Mesodermal cell (in vitro differentiated cells): Measurements from ENCODE around the gene POLA1.

ENCODE experiments used
- H3K27ac ChIP-seq: 2 replicates; pipeline ENCODE4 v1.7.0; 2013; ENCODE audit warnings: mild to moderate bottlenecking, low read depth, low read length, moderate library complexity; ENCODE audit not compliant: severe bottlenecking
- H3K36me3 ChIP-seq: 2 replicates; pipeline ENCODE4 v1.7.1; 2013; ENCODE audit warnings: mild to moderate bottlenecking, low read length, moderate library complexity; ENCODE audit not compliant: control insufficient read depth, insufficient read depth
- H3K4me1 ChIP-seq: one replicate; pipeline ENCODE4 v1.7.1; 2013; ENCODE audit warnings: mild to moderate bottlenecking, low read length; ENCODE audit not compliant: insufficient read depth, control insufficient read depth, poor library complexity, severe bottlenecking
- H3K4me3 ChIP-seq: 2 replicates; pipeline ENCODE4 v1.7.0; 2013; ENCODE audit warnings: low read length, control low read depth, mild to moderate bottlenecking; ENCODE audit not compliant: insufficient read depth, poor library complexity, severe bottlenecking; ENCODE audit errors: extremely low read depth
- H3K9me3 ChIP-seq: 2 replicates; pipeline ENCODE4 v1.7.1; 2013; ENCODE audit warnings: mild to moderate bottlenecking, low read length, moderate library complexity; ENCODE audit not compliant: control insufficient read depth
- WGBS, 2 experiments: methylation state at CpG; one replicate each; pipeline ENCODE4 v1.1.5; 2013; ENCODE audit warnings: missing lambda C conversion rate in 2 of 2; ENCODE audit not compliant: insufficient coverage in 2 of 2; 5-methylcytosine and 5-hydroxymethylcytosine counted together

POLA1 gene

GRCh38 chrX:24659646-24660045 is 34.1 kb upstream of the POLA1 start:
- H3K36me3 ChIP-seq: no peaks in the 10 kb centered on the region
- H3K27ac ChIP-seq: no peak overlapping the region
- H3K9me3 ChIP-seq: no peaks in the 10 kb centered on the region
- no peaks in the 10 kb centered on the region for H3K4me1 ChIP-seq
- no peak overlapping the region for H3K4me3 ChIP-seq
- no CpG with 5 or more reads among the region's 3 CpGs for WGBS, 2 experiments

- Histone ChIP-seq H3K4me1 (no peaks in the 10 kb centered on the region), H3K9me3 (no peaks in the 10 kb centered on the region), H3K4me3 (no peak overlapping the region), H3K27ac (no peak overlapping the region), H3K36me3 (no peaks in the 10 kb centered on the region)
These were observed 32.4 kb upstream of the POLA1 start for GRCh38 chrX:24661292-24661691.

- WGBS, 2 experiments: 100% methylated on average over 2 of the region's 4 CpGs; no CpG with 5 or more reads in 1 of the 2 experiments
- Histone ChIP-seq H3K36me3 (no peaks in the 10 kb centered on the region), H3K9me3 (no peaks in the 10 kb centered on the region), H3K27ac (no peak overlapping the region), H3K4me1 (no peaks in the 10 kb centered on the region), H3K4me3 (no peak overlapping the region)
These were observed 31.4 kb upstream of the POLA1 start for GRCh38 chrX:24662352-24662751.

- no peaks in the 10 kb centered on the region for H3K9me3 ChIP-seq
- peaks cover 3% of the 10 kb centered on the region for H3K4me1 ChIP-seq
- H3K27ac ChIP-seq: no peak overlapping the region
- no peak overlapping the region for H3K4me3 ChIP-seq
- no peaks in the 10 kb centered on the region for H3K36me3 ChIP-seq
- 60% methylated on average over 1 of the region's 3 CpGs; no CpG with 5 or more reads in 1 of the 2 experiments for WGBS, 2 experiments
These were observed 25.6 kb upstream of the POLA1 start for GRCh38 chrX:24668111-24668510.

GRCh38 chrX:24672701-24673190 is 21.0 kb upstream of the POLA1 start:
- H3K4me3 ChIP-seq: no peak overlapping the region
- H3K27ac ChIP-seq: peak overlapping the region; percentile 75
- no peaks in the 10 kb centered on the region for H3K9me3 ChIP-seq
- no peaks in the 10 kb centered on the region for H3K36me3 ChIP-seq
- H3K4me1 ChIP-seq: peaks cover 3% of the 10 kb centered on the region
- WGBS, 2 experiments: 21% methylated on average over 3 of the region's 11 CpGs; no CpG with 5 or more reads in 1 of the 2 experiments

GRCh38 chrX:24673424-24673823 is 20.3 kb upstream of the POLA1 start:
- no peak overlapping the region for H3K4me3 ChIP-seq
- no peaks in the 10 kb centered on the region for H3K4me1 ChIP-seq
- no peaks in the 10 kb centered on the region for H3K36me3 ChIP-seq
- peak overlapping the region; percentile 75 for H3K27ac ChIP-seq
- H3K9me3 ChIP-seq: no peaks in the 10 kb centered on the region
- no CpG with 5 or more reads among the region's 2 CpGs for WGBS, 2 experiments

- Histone ChIP-seq H3K36me3 (no peaks in the 10 kb centered on the region), H3K27ac (no peak overlapping the region), H3K4me3 (no peak overlapping the region), H3K9me3 (no peaks in the 10 kb centered on the region), H3K4me1 (no peaks in the 10 kb centered on the region)
- 30 to 40% methylated on average over 2 of the region's 5 CpGs for WGBS, 2 experiments
These were observed 17.2 kb upstream of the POLA1 start for GRCh38 chrX:24676403-24677024.

GRCh38 chrX:24682739-24683432 is 10.8 kb upstream of the POLA1 start:
- no peak overlapping the region for H3K4me3 ChIP-seq
- no peaks in the 10 kb centered on the region for H3K36me3 ChIP-seq
- H3K9me3 ChIP-seq: no peaks in the 10 kb centered on the region
- H3K27ac ChIP-seq: no peak overlapping the region
- 95 to 100% methylated on average over 3 to 4 of the region's 7 CpGs for WGBS, 2 experiments
- H3K4me1 ChIP-seq: no peaks in the 10 kb centered on the region

- no peak overlapping the region for H3K27ac ChIP-seq
- no peaks in the 10 kb centered on the region for H3K9me3 ChIP-seq
- no CpG with 5 or more reads among the region's 2 CpGs for WGBS, 2 experiments
- no peaks in the 10 kb centered on the region for H3K4me1 ChIP-seq
- no peaks in the 10 kb centered on the region for H3K36me3 ChIP-seq
- H3K4me3 ChIP-seq: no peak overlapping the region
These were observed 9.7 kb upstream of the POLA1 start for GRCh38 chrX:24684048-24684447.

- no peaks in the 10 kb centered on the region for H3K4me1 ChIP-seq
- no peaks in the 10 kb centered on the region for H3K9me3 ChIP-seq
- peaks cover 7% of the 10 kb centered on the region for H3K36me3 ChIP-seq
- H3K27ac ChIP-seq: no peak overlapping the region
- WGBS, 2 experiments: no CpG with 5 or more reads among the region's 4 CpGs
- H3K4me3 ChIP-seq: no peak overlapping the region
These were observed 1.4 kb upstream of the POLA1 start for GRCh38 chrX:24692305-24692704.

- H3K4me3 ChIP-seq: peak overlapping the region; percentile 58
- no peaks in the 10 kb centered on the region for H3K9me3 ChIP-seq
- peaks cover 15% of the 10 kb centered on the region for H3K36me3 ChIP-seq
- no CpG with 5 or more reads among the region's 6 CpGs for WGBS, 2 experiments
- no peaks in the 10 kb centered on the region for H3K4me1 ChIP-seq
- H3K27ac ChIP-seq: no peak overlapping the region
These were observed 1.1 kb downstream of the POLA1 start for GRCh38 chrX:24694825-24695224.
